Ovary (tissue), 3 donors: Measurements from ENCODE around the gene CHST12.

Experiments used
- POLR2A ChIP-seq: fragments of 450-650 bp; IDR thresholded peaks from one replicate; pipeline ENCODE4 v1.6.1; 2017; ENCODE audit warnings: antibody characterized with exemption, mild to moderate bottlenecking, moderate library complexity
- TF ChIP-seq, protein P1 (sequence below), 3 donors: fragments of 450-650 bp in 2 of 3; fragments of 200-600 bp in 1 of 3; IDR thresholded peaks; one replicate each; pipeline versions ENCODE4 v1.5.1 to v1.8.0; 2016 to 2022; ENCODE audit warnings: antibody characterized with exemption in 3 of 3, mild to moderate bottlenecking in 1 of 3
- donor health status: DM: no; HTN: no; CAD: no.

DNA sequence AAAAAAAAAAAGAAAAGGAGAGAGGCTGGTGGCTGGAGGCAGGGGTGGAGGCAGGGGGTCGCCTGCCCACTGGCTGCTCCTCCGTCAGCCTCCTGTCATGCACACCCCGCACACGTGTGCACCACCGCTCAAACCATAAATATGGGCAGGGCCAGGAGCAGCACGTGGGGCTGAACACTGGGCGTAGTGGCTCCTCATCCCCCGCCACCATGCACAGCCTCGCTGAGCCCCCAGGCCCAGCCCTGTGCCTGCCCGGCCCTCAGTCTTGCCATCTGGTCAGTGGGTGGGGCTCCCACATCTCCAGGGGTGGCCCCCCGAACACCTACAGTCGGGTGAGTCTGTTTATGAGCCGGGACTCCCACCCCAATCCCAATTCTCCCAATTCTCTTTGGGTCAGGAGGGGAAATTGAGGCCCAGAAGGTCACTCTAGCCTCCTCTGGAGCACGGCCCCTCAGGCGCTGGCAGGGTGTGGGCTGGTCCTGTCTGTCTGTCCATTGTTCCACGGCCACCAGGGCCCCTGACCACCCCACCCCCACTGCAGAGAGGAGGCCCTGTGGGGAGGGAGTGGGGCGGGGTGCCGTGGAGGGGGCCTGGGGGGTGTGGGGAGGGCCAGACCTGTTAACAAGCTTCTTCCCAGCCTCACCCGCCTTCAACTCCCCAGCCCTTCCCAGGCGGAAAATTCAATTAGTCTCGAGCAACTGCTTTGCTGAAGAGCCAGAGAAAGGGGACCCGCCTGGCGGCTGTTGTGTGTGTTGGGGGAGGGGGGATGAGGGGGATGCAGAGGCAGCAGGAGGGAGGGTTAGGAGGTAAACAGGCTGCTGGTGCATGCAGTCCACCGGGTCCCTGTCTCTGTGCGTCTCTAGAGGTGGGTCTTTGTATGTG is 92.2 kb downstream of the CHST12 start:
- TF ChIP-seq, protein P1, sequence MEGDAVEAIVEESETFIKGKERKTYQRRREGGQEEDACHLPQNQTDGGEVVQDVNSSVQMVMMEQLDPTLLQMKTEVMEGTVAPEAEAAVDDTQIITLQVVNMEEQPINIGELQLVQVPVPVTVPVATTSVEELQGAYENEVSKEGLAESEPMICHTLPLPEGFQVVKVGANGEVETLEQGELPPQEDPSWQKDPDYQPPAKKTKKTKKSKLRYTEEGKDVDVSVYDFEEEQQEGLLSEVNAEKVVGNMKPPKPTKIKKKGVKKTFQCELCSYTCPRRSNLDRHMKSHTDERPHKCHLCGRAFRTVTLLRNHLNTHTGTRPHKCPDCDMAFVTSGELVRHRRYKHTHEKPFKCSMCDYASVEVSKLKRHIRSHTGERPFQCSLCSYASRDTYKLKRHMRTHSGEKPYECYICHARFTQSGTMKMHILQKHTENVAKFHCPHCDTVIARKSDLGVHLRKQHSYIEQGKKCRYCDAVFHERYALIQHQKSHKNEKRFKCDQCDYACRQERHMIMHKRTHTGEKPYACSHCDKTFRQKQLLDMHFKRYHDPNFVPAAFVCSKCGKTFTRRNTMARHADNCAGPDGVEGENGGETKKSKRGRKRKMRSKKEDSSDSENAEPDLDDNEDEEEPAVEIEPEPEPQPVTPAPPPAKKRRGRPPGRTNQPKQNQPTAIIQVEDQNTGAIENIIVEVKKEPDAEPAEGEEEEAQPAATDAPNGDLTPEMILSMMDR (IDR thresholded peaks at IDR 0.05), result no peak
- no peak for TF ChIP-seq POLR2A
